Type B pancreatic cell (in vitro differentiated cells): ENCODE measurements around the gene ADAMTSL3. TPM values are rescaled to one million over a fixed set of nuclear protein-coding genes. Genes with fewer than 3 reads are reported as not detected.

Experiments
- DNase-seq: peaks from one replicate; pipeline ENCODE4 v3.0.0; 2021; ENCODE audit warnings: mixed read lengths; ENCODE audit not compliant: unreplicated experiment; ENCODE audit errors: extremely low spot score
- H3K27ac Mint-ChIP-seq: 2 replicates; pipeline ENCODE4 v1.8.0; 2021; ENCODE audit warnings: mild to moderate bottlenecking, mixed read lengths
- H3K27me3 Mint-ChIP-seq: 2 replicates; pipeline ENCODE4 v1.8.0; 2021; ENCODE audit warnings: mixed read lengths
- H3K36me3 Mint-ChIP-seq: 2 replicates; pipeline ENCODE4 v1.8.0; 2021; ENCODE audit warnings: mixed read lengths
- H3K4me1 Mint-ChIP-seq: one replicate; pipeline ENCODE4 v1.8.0; 2021; ENCODE audit warnings: mixed read lengths; ENCODE audit not compliant: unreplicated experiment
- H3K4me3 Mint-ChIP-seq: 2 replicates; pipeline ENCODE4 v1.8.0; 2021; ENCODE audit warnings: mild to moderate bottlenecking, mixed read lengths
- H3K9me3 Mint-ChIP-seq: 2 replicates; pipeline ENCODE4 v1.8.0; 2021; ENCODE audit warnings: mixed read lengths
- CTCF ChIP-seq: fragments of 200-600 bp; sonication (generic); conservative IDR thresholded peaks from 2 replicates; pipeline ENCODE4 v1.5.0; 2021; ENCODE audit warnings: antibody characterized with exemption, mild to moderate bottlenecking
- total RNA-seq: library from RNA; stranded (reverse); gene quantifications from 2 replicates; pipeline ENCODE4 v1.2.1, GENCODE V29; 2021; ENCODE audit warnings: low replicate concordance

The ADAMTSL3 gene
- total RNA-seq, 1 donor from 2014 or later = 1.9 TPM

GRCh38 chr15:83973816-83974215, 319.9 kb downstream of the ADAMTSL3 start:
- TF ChIP-seq CTCF = peak; percentile 52
- Mint-ChIP-seq H3K27me3 (peaks cover 12% of the 10 kb centered on the region), H3K27ac (no peak overlapping the region), H3K9me3 (peaks cover 14% of the 10 kb centered on the region), H3K36me3 (peaks cover 5% of the 10 kb centered on the region), H3K4me1 (no peaks in the 10 kb centered on the region), H3K4me3 (no peak overlapping the region)
- no peak for DNase-seq

DNA sequence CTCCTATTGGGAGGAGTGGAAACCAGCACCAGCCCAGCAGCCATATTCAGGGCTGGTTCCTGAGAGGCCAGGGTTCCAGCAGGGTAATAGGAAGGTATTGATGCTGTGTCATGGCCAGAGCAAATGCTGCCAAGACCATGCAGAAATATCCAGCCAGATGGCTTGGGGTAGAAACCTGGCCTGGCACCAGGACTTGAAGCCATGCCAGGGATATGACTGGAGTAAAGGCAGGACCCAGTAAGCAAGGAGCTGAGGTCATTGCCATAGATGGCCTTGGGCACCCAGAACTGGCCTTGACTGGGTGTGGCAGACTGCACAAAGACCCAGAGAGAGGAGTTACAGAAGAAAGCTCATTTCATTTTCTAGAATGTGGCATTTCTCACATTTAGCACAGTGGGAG, 324.1 kb downstream of the ADAMTSL3 start:
- H3K9me3 Mint-ChIP-seq = peaks cover 14% of the 10 kb centered on the region
- no peaks in the 10 kb centered on the region for H3K4me1 Mint-ChIP-seq
- H3K36me3 Mint-ChIP-seq = peaks cover 5% of the 10 kb centered on the region
- no peak for DNase-seq
- no peak overlapping the region for H3K27ac Mint-ChIP-seq
- peaks cover 7% of the 10 kb centered on the region for H3K27me3 Mint-ChIP-seq
- H3K4me3 Mint-ChIP-seq = no peak overlapping the region
- TF ChIP-seq CTCF = no peak

DNA sequence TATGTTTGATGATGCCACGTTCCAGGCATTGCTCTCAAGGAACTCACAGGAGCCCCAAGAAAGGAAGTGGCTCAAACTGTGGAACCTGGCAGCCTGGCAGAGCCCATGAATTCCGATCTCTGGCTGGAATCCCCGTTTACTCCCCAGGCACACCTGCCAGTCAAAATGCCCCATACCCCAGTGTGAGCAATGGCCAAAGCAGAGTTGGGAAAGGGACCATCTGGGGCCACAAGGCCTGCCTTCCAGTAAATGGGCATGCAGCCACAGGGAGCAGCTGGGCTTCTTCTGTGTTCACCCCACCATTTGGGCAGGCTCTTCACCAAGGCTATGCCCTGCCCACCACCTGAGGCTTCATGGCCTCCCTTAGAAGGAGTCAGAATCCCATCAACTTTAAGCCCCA, 324.7 kb downstream of the ADAMTSL3 start:
- no peak for DNase-seq
- H3K27me3 Mint-ChIP-seq = peaks cover 3% of the 10 kb centered on the region
- H3K9me3 Mint-ChIP-seq = peaks cover 14% of the 10 kb centered on the region
- H3K27ac Mint-ChIP-seq = no peak overlapping the region
- TF ChIP-seq CTCF = no peak
- peaks cover 5% of the 10 kb centered on the region for H3K36me3 Mint-ChIP-seq
- H3K4me1 Mint-ChIP-seq = no peaks in the 10 kb centered on the region
- H3K4me3 Mint-ChIP-seq = no peak overlapping the region

DNA sequence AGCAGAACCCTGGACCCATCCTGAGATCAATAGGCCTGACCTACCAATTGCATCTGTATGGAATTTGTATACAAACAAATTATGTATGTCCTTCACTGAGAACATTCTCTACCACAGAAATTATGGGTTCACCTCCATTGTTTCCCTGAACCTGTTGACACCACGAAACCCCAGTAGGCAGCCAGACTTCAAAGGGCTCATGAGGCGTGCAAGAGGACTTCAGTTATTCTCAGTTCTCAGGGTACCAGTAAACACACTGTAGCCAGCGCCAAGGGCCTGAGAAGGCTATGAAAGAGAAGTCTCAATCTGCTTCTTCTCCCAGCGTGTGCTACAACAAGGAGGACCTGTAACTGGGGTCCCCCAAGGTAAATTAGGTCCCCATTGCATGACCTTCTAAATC, 326.7 kb downstream of the ADAMTSL3 start:
- DNase-seq = no peak
- no peaks in the 10 kb centered on the region for H3K4me1 Mint-ChIP-seq
- H3K27me3 Mint-ChIP-seq = peaks cover 3% of the 10 kb centered on the region
- no peak overlapping the region for H3K27ac Mint-ChIP-seq
- H3K4me3 Mint-ChIP-seq = no peak overlapping the region
- TF ChIP-seq CTCF = no peak
- peaks cover 5% of the 10 kb centered on the region for H3K36me3 Mint-ChIP-seq
- H3K9me3 Mint-ChIP-seq = peaks cover 9% of the 10 kb centered on the region

GRCh38 chr15:83982748-83983147, 328.8 kb downstream of the ADAMTSL3 start:
- Mint-ChIP-seq H3K4me3 (no peak overlapping the region), H3K27ac (no peak overlapping the region), H3K27me3 (peaks cover 9% of the 10 kb centered on the region), H3K36me3 (no peaks in the 10 kb centered on the region), H3K4me1 (no peaks in the 10 kb centered on the region), H3K9me3 (no peaks in the 10 kb centered on the region)
- DNase-seq = no peak
- no peak for TF ChIP-seq CTCF
